C1 segment of cervical spinal cord (tissue), 14 donors: Measurements from ENCODE around the gene ETV6.

Experiments used
- DNase-seq, 14 donors: peaks; one replicate each; lab custom pipeline; 2025; lab: John Stamatoyannopoulos, UW

ETV6 gene

DNA sequence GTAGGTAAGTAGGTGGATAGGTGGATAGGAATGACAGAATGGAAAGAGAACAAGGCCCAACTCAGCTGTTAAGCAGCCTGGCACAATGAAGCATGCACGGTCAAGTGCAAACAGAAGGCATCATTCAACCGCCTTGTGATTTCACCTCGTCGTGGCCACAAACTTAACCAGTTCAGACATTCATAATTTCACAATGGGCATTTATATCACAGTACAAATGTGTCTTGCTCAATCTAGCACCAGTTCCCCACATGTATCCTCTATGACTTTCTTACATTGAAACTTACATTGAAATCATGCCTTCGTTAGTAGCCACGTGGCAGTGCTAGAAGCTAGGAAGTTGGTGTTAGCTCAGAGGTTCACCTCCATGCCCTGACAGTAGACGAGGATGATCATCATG, 207.5 kb downstream of the ETV6 start:
- DNase-seq = peak in 1 of 14 donors; percentile 17

DNA sequence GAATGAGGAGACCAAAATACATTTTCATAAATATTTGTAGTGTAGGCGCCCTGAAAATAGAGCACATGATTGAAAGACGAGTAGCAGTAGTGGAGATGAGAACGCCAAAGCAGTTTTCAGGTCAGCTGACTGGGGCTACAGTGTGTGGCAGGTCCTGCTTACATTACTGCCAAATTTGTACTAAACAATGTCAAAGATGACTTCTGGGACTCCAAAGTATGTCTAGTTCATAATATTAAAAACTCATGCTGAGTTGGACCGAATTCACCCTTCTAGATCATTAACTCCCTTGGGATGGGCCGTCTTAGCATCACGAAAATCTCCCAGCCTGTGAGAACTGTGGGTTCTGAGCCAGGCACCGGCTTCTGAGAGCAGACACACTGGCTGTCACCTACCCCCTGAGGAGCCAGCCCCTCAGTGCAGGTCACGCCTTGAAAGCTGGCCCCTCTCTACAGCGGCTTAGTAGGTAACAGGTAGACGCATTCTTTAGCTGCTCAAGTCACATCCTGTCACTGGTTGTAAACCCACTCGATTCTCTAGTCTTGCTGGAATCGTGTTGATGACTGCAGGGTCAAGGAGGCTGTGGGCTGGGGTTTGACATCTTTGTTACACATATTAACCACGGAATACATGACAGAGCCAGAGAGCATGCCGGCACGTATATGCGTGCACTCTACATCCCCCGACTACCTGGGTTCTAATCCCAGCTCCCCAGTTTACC, 210.4 kb downstream of the ETV6 start:
- DNase-seq = no peak

DNA sequence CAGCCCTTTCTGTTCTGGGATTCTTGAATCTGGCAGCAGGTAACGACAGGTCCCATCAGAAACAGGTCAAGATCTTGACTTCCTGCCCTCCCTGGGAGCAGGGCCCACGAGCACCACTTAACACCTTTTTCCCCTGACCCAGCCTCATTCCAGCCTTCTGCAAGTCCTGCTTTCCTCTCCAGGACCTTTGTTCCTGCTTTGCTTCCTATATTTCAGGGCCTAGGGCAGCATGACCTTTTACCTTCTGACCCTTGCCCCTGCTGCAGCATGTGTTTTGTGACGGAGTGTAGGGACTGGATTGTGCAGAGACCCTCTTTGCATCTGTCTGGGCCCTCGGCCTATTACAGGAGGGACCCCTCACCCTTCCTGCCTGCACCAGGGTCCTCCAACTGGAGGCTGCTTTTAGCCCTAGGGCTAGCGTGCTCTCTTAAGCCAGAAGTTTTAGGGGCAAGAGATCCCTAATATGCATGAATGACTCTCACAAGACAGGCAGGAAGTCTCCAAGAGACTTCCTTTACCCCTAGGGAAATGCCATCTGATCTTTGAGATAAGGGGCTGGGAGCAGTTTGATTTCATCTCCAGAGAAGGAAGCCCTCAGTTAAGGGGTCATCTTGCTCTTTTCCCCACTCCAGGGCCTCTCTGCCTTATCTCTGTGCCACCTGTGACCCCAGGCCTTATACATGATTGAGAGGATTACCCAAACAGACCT, 211.8 kb downstream of the ETV6 start:
- no peak for DNase-seq

DNA sequence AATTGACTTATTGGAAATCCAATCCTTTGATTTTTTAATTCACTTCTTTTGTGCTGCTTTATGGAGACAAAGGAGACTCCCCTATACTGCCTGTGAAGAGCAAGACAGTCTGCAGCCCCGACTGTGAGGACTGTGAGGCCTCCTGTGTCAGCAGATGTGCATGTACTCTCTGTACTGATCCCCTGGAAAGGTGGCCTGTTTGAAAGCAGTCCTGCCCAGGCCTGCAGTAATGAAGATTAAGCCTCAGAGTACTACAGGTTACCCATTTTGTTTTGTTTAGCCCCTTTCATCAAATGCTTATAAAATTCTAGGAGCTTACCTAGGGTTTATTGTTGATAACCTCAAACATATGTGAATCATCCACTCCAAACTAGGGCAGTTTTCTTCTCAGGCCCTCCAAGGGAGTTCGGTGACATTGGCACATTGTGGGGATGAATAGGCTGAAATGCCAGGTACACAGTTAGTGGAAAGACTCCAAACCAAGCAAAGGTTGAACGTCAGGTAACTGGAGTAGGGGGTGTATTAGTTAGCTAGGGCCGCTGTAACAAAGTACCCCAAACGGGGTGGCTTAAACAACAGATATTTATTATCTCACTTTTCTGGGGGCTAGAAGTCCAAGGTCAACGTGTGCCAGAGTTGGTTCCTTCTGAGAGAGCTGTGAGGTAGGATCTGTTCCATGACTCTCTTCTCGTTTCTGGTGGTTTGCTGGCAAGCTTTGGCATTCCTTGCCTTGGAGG, 212.6 kb downstream of the ETV6 start:
- no peak for DNase-seq

DNA sequence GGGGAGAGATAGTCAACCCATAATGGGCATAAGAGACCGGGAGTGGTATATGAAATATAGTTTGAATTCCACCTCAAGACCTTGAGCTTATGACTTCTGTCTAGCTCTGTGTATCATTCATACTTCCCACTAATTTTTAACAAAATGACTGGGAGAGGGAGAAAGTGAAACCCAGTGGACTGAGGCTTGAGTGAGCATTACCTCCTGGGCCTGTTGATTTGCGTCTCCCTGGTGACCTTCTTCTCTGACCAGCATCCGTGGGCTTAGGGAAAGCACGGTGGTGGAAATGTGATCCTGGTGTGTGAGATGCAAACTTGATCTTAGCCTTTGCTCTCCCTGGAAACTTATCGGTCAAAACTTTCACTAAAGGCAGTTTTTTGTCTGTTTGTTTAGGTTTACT, 213.3 kb downstream of the ETV6 start:
- DNase-seq = no peak

DNA sequence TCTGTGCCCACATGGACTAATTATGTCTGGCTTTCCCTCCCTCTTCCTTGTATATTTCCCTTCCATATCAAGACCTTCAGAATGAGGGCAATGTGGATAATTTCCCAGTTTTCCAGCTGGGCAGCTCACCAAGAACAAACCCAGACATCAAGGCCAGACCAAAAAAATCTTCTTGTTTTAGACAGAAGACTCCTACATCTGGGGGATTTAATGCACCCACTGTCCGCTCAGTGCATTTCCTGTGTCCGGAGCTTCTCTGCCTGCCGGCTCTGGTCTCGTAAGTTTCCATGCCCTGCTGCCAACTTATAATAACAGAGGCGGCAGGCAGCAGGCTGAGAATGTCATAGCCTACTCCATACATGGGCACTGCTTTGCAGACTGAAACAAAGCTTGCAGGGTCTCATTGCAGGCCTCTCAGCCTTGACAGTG, 214.0 kb downstream of the ETV6 start:
- DNase-seq = peak in 3 of 14 donors; percentile 17 to 29 (median 18)

DNA sequence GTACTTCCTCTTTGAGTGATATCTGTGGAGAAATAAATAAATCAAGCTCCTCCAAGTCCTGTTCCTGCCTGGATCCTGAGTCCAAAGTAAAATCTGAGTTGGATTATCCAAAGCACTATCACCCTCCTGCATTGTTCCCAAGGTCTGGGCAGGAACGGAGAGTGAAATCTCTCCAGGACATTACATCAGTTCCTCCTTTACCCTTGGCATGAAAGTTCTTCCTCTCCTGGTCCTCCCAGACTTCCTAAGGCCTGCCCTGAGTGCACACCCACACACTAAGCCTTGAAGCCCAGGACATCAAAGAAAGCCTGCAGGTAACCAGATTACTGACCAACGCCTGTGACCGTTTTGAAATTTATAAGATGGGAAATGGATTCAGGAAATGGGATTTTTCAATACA, 214.5 kb downstream of the ETV6 start:
- no peak for DNase-seq

DNA sequence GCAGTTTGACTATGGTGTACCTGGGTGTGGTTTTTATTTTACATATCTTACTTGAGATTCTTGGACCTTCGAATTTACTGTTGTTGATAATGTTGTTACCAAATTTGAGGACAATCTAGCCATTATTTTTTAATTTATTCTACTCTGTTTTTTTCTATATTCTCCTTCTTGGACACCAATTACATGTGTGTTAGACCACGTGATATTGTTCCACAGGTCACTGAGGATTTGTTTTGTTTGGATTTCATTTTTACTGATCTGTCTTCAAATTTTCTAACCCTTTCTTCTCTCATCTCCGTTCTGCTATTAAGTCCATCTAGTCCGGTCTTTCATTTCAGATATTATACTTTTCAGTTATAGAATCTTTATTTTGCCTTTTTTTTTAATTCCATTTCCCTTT, 216.3 kb downstream of the ETV6 start:
- no peak for DNase-seq

DNA sequence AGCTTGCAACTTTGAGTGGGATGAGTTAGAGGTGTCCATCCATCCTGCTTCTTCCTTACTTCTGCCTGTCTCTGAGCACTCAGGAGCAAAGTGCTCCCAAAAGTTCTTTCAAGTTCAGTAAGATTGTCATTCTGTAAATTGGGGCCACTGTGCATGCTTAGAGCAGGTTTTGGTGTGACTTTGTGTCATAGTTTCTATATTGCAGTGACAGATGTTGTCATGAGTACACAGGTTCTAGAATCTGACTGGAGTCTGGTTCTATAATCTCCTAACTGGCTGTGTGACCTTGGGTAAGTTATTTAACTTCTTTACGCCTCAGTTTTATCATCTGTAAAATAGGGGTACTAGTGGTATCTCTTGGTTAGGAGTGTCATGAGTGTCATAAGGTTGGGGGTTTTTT, 218.6 kb downstream of the ETV6 start:
- no peak for DNase-seq

GRCh38 chr12:11869406-11869805, 219.9 kb downstream of the ETV6 start:
- DNase-seq = no peak

GRCh38 chr12:11870041-11870451, 220.6 kb downstream of the ETV6 start:
- DNase-seq = no peak

DNA sequence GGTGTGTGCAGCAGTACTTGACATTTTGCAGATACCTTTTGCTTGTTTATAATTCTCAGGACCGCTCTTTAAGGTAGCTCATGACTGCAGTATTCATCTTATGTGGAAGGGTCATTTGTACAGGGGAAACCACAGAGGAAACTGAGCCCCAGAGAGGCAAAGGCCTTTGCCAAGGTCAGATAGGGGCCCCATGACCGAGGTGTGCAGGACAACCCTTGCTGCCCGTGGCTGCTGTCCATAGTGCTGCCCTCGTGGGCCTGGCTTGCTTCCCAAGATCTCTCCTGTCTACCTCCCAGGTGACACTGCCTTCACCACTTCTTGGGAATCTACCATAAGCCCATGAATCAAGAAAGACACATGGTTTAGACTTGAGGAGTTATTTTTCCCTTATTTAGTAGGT, 222.6 kb downstream of the ETV6 start:
- no peak for DNase-seq

DNA sequence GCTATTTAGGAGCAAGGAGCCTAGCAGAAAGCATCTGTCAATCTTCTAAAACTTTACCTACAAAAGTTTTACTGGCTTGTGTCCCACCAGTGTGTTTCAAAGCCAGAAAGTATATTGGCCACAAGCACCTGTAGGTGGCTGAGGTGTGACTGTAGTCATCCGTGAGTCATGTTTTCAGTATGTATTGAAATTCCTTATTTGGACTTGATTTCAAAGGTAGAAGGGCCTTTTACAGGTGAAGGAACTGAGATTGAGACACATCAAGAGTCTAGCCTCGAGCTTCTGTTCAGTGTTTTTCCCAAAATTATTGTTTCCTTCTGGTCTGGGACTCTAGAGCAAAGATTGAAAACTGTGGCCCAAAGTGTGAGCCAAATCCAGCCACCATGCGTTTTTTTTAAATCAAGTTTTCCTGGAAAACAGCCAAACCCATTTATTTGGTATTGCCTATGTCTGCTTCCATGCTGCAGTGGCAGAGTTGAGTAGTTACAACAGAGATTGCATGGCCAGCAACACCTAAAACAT, 226.0 kb downstream of the ETV6 start:
- no peak for DNase-seq

DNA sequence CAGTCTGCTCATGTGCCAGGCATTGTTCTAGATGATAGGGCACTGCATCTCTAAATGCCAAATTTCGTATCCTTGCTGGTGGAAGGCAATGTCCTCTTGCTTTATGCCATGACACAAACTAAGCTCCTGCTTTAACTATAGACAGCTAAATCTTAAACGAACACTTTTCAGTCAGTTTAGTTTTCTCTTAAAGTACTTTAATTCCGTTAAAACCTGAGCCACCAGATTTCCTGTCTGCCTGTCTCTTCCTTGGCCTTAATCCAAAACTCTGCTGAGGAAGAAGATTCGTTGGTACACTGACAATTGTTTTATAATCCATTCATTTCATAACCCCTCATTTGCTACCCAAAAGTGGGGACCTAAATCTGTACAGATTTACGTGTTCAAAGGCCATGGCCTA, 226.8 kb downstream of the ETV6 start:
- no peak for DNase-seq

- no peak for DNase-seq
Observed at GRCh38 chr12:11877102-11877826, 227.8 kb downstream of the ETV6 start.

- peak in 1 of 14 donors; percentile 31 for DNase-seq
Observed at GRCh38 chr12:11877869-11878780, 228.7 kb downstream of the ETV6 start.

GRCh38 chr12:11879306-11879705, 229.8 kb downstream of the ETV6 start:
- no peak for DNase-seq

DNA sequence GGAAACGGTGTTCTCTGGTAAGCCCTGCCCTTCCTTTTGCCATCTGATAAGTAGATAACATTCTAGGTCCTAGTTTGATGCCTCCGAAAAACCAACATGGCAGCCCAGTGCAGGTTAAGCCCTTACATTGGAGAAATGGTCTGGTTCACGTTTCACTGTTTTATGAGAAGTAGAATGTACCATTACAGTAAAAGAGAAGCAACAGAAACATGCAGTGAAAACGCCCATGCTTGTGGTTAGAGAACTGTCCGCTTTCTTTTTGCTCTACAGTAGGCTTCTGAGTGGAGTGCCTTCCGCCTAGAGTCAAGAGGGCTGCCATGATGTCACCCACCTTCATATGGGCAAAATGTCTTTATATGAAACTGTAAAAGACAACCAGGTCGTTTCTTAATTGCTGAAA, 230.9 kb downstream of the ETV6 start:
- DNase-seq = no peak

GRCh38 chr12:11881835-11882234, 232.4 kb downstream of the ETV6 start:
- no peak for DNase-seq

GRCh38 chr12:11882301-11883019, 233.0 kb downstream of the ETV6 start:
- no peak for DNase-seq
